Heart right ventricle (tissue), 16 donors: ENCODE results near the gene TBX5. TPM values are rescaled to one million over a fixed set of nuclear protein-coding genes. Genes with fewer than 3 reads are reported as not detected.

Experiments
- ATAC-seq, 8 donors: fragments of 200-7000 bp; cut with Tn5 transposase; one replicate each; pipeline ENCODE4 v1.9.1; 2020; ENCODE audit warnings: mild to moderate bottlenecking in 8 of 8, moderate library complexity in 8 of 8, moderate number of reproducible peaks in 1 of 8
- DNase-seq, 2 donors: peaks; one replicate each; pipeline ENCODE4 v3.0.0-alpha.2; 2020
- H3K27ac ChIP-seq, 10 donors: fragments of 200-600 bp; sonication (generic) in 2 of 10; one replicate each; pipeline versions ENCODE4 v1.5.0 to v1.8.0; 2020 to 2022; ENCODE audit warnings: mild to moderate bottlenecking in 3 of 10
- H3K27me3 ChIP-seq, 7 donors: fragments of 200-600 bp; one replicate each; pipeline ENCODE4 v1.8.0; 2021 to 2022; ENCODE audit warnings: mild to moderate bottlenecking in 2 of 7
- H3K36me3 ChIP-seq, 9 donors: fragments of 200-600 bp; sonication (generic) in 1 of 9; one replicate each; pipeline versions ENCODE4 v1.5.0 to v1.8.0; 2020 to 2022; ENCODE audit warnings: mild to moderate bottlenecking in 2 of 9
- H3K4me1 ChIP-seq, 9 donors: fragments of 200-600 bp; sonication (generic) in 1 of 9; one replicate each; pipeline versions ENCODE4 v1.5.0 to v1.8.0; 2020 to 2022; ENCODE audit warnings: mild to moderate bottlenecking in 4 of 9
- H3K4me3 ChIP-seq, 10 donors: fragments of 200-600 bp; sonication (generic) in 2 of 10; one replicate each; pipeline versions ENCODE4 v1.5.0 to v1.8.0; 2020 to 2022; ENCODE audit warnings: mild to moderate bottlenecking in 7 of 10, moderate library complexity in 2 of 10
- H3K9me3 ChIP-seq, 11 donors: fragments of 200-600 bp in 10 of 11; sonication (generic) in 2 of 11; one replicate each; pipeline versions ENCODE4 v1.5.0 to v1.8.0; 2013 to 2022; ENCODE audit warnings: mild to moderate bottlenecking in 2 of 11, control low read depth in 1 of 11, moderate library complexity in 1 of 11
- WGBS, 2 donors: extraction: QIAGEN DNeasy Blood & Tissue Kit; methylation state at CpG; one replicate each; pipeline ENCODE4 v1.1.7; 2013; ENCODE audit warnings: inconsistent platforms in 1 of 2; 5-methylcytosine and 5-hydroxymethylcytosine counted together
- intact Hi-C, 10 donors: fragments of 100-400 bp; cut with DNase I; formaldehyde crosslinking; loops; one replicate each; pipeline versions ENCODE4 v1.11.1 to v1.14.2; 2022
- polyA plus RNA-seq, 2 donors: library from polyadenylated mRNA; stranded (reverse); fragments of 200-250 nt; gene quantifications; one replicate each; pipeline ENCODE4 v1.2.3, GENCODE V29; 2013
- total RNA-seq, 10 donors: library from RNA; stranded (reverse); fragmentation: NEBNext Ultra II Directional in 3 of 10; extraction: Animal tissue kit (Norgen Biotek cat#: 25700) in 3 of 10; gene quantifications; one replicate each; pipeline versions ENCODE4 v1.2.1 to v1.2.4, GENCODE V29; 2021 to 2023
- TF ChIP-seq, protein P1 (sequence below), 9 donors: fragments of 200-600 bp; sonication (generic) in 2 of 9; IDR thresholded peaks; one replicate each; pipeline versions ENCODE4 v1.5.0 to v1.8.0; 2021 to 2022; ENCODE audit warnings: antibody characterized with exemption in 9 of 9, mild to moderate bottlenecking in 5 of 9, moderate library complexity in 1 of 9
- donor health status: Arrhythmogenic right ventricular cardiomyopathy.
- donor health status: ischemic (EF 13 %, LVEDD 7.1; RV severe dilation, severe dysfunction).
- donor health status: healthy with polysubstance abuse.
- donor health status: DM: no; HTN: yes; CAD: no.
- donor health status: DM: no; HTN: no; CAD: no.
- donor health status: ischemic (EF 25% LVEDD 6.9; RV normal size, moderate dysfunction).
- donor health status: ischemic (EF 25% LVEDD 5.7; RV mildly dilated, moderate dysfunction).
- donor health status: healthy.
- donor health status: DM: yes; HTN: yes; CAD: no.
- donor health status: Ischemic cardiomyopathy.
- donor health status: ischemic (EF 35%, LVEDD 5.7; RV mildly dilated, moderate dysfunction).
- donor health status: nonischemic (EF 11% LVEDD 7.7; RV severe dilation, severe dysfunction).
- donor health status: DM: yes; HTN: yes; CAD: no.
- donor health status: PGD.
- donor health status: ischemic (EF 29% LVEDD 5.4; RV normal size, mild dysfunction).
- donor health status: nonischemic (EF 23%, LVEDD 6.1; RV moderate dilation, normal function).

Gene TBX5
- total and polyA plus RNA-seq, 12 donors, result 4.0 to 70.1 (median 51.4) TPM

DNA sequence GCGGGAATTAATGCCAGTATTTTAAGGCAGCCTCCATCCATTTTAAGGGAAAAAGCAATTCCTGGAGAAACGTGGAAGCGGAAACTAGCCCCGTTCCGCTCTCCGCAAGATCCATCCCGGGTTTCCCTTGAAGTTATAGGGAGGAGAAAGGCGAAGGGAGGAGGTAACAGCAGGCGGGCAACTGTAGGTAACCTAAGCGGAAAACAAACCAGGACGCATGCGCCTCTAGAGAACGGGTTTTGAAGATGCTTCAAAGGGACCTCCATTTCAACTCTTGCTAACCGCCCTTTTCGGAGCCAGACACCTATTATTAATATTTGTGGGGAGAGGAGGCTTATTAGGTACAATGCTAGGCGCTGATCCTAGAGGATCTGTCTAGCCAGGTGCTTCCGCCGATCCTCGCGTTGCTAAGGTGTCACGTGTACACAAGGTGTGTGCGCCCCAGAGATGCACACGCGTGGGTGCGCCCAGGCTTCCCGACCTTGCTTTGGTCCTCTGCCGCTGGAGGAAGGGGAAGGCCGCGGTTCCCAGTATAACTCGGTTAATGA lies 6.2 kb downstream of the TBX5 start:
- H3K4me3 ChIP-seq, result no peak overlapping the region
- ATAC-seq, result no peak

DNA sequence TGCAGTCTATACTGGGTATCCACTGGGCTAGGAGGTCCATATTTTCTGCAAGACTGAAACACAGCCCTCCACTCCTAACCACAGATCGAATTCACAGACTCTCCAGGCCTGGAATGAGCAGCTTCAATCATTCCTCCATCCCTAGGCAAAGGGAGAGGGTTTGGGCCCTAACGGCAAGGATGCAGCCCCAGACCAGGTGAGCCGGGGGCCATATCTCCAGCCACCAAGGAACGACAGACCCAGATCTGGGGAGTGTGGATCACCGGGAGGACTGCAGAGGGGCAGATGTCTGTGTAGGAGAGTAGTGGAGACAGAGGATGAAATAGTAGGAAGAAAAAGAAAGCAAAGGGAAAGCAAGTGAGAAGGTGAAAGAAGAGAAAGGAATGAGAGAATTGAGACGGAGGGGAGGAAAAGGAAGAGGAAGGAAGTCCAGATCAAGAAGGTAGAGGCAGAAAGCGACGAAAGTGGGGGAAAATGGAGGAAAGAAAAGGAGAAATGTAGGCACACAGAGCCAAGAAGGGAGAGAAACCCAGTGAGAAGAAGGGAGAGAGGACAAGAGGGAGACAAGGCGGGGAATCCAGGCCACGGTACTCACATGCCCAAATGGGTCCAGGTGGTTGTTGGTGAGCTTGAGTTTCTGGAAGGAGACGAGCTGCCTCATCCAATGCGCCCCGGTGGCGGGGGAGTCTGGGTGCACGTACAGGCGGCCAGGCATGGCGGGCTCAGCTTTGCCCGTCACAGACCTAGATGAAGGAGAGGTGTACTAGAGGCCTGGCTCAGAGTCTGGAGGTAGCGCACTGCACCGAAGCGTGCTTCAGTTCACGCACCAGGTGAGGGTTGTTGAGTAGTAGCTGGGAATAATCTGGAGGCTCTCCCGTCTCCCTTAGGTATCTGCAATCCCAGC lies 7.7 kb downstream of the TBX5 start:
- intact Hi-C loops, result no loop called here
- Histone ChIP-seq H3K36me3 (peaks cover 0 to 47% (median 0%) of the 10 kb centered on the region in 9 donors), H3K9me3 (no peaks in the 10 kb centered on the region), H3K4me3 (no peak overlapping the region), H3K27me3 (peaks cover 0 to 100% (median 57%) of the 10 kb centered on the region in 7 donors), H3K4me1 (peaks cover 0 to 47% (median 19%) of the 10 kb centered on the region in 9 donors), H3K27ac (no peak overlapping the region)
- DNase-seq (no peak), ATAC-seq (no peak)
- WGBS, 2 donors, result 53 to 63% methylated on average over 23 of the region's 23 CpGs
- TF ChIP-seq, protein P1, sequence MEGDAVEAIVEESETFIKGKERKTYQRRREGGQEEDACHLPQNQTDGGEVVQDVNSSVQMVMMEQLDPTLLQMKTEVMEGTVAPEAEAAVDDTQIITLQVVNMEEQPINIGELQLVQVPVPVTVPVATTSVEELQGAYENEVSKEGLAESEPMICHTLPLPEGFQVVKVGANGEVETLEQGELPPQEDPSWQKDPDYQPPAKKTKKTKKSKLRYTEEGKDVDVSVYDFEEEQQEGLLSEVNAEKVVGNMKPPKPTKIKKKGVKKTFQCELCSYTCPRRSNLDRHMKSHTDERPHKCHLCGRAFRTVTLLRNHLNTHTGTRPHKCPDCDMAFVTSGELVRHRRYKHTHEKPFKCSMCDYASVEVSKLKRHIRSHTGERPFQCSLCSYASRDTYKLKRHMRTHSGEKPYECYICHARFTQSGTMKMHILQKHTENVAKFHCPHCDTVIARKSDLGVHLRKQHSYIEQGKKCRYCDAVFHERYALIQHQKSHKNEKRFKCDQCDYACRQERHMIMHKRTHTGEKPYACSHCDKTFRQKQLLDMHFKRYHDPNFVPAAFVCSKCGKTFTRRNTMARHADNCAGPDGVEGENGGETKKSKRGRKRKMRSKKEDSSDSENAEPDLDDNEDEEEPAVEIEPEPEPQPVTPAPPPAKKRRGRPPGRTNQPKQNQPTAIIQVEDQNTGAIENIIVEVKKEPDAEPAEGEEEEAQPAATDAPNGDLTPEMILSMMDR (IDR thresholded peaks at IDR 0.05), result no peak

More for the DNA sequence above, 6.2 kb downstream of the TBX5 start:
- H3K27ac ChIP-seq, result peak overlapping the region in 4 of 10 donors; percentile 39 to 67 (median 60)
- no peak for DNase-seq
- peaks cover 0 to 41% (median 16%) of the 10 kb centered on the region in 9 donors for H3K4me1 ChIP-seq
- H3K9me3 ChIP-seq, result no peaks in the 10 kb centered on the region
- intact Hi-C loops, result loop anchor here in 3 of 10 donors (5.0 to 10.0 kb wide), 2 partner anchors 32 to 45 kb away; no protein-coding TSS in a partner anchor
- WGBS, 2 donors, result 57 to 71% methylated on average over 30 of the region's 30 CpGs
- peaks cover 0 to 34% (median 0%) of the 10 kb centered on the region in 9 donors for H3K36me3 ChIP-seq
- H3K27me3 ChIP-seq, result peaks cover 0 to 100% (median 71%) of the 10 kb centered on the region in 7 donors
- TF ChIP-seq, protein P1 (IDR thresholded peaks at IDR 0.05), result no peak

DNA sequence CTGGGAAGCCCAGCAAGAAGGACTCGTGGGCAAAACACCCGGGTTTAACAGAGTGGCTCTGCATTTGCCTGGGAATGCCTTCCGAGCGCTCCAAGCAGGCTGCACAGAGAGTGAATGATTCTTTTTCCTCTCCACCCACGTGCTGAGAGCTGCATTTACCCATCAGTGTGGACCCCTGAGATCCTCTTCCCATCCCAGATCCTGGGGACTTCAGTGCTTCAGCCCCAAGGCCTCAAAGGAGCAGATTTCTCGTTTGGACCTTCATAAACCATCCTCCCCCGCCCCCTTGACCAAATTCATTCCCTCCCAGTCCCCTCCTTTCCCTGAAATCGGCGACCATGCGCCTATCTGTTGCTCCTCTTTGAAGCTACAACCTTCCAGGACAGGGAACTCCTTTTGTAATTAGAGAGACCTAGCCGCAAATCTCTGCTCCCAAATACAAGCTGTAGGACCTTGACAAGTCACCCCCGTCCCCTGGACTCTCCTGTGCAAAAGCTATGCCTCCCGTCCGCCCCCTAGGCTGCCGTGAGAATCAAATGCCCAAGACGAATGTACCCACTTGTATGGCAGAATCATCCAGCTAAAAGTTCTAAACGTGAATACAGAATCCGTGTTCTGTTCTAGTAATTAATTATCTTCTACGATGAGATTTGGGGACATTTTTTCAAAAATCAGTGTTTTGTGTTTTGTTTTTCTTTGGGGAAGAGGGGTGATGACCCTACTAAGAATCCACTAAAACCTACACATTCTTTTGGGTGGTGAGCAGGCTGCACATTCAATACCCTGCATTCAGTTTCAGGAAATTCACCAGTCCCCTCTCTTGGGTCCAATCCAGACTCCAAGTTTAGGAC lies 8.8 kb downstream of the TBX5 start:
- Histone ChIP-seq H3K36me3 (peaks cover 0 to 47% (median 0%) of the 10 kb centered on the region in 9 donors), H3K27ac (no peak overlapping the region), H3K27me3 (peaks cover 0 to 92% (median 50%) of the 10 kb centered on the region in 7 donors), H3K4me1 (peaks cover 0 to 50% (median 30%) of the 10 kb centered on the region in 9 donors), H3K9me3 (no peaks in the 10 kb centered on the region), H3K4me3 (no peak overlapping the region)
- DNase-seq (no peak), ATAC-seq (no peak)
- TF ChIP-seq, protein P1 (IDR thresholded peaks at IDR 0.05), result no peak
- intact Hi-C loops, result no loop called here
- WGBS, 2 donors, result 54 to 64% methylated on average over 19 of the region's 19 CpGs
